CD14-positive monocyte (primary cell): ENCODE results near the gene RAB7B. TPM values are rescaled to one million over a fixed set of nuclear protein-coding genes. Genes with fewer than 3 reads are reported as not detected.
A peak's percentile ranks its signal among the peaks of the same experiment; 100 is the strongest.

Source experiments
- DNase-seq, 3 donors: peaks; one replicate each; pipeline ENCODE4 v3.0.0-alpha.2; 2011 to 2022
- H2AFZ ChIP-seq: 2 replicates; pipeline ENCODE4 v1.6.0; 2012; ENCODE audit warnings: mild to moderate bottlenecking, low read depth, low read length, inconsistent platforms; ENCODE audit not compliant: insufficient read depth, poor library complexity, severe bottlenecking
- H3K27ac ChIP-seq, 2 donors: 1 replicate in 1 of 2; 2 replicates in 1 of 2; pipeline ENCODE4 v1.5.1; 2012 to 2013; ENCODE audit warnings: low read length in 2 of 2, control low read depth in 1 of 2, inconsistent platforms in 1 of 2, low read depth in 1 of 2, mild to moderate bottlenecking in 1 of 2
- H3K27me3 ChIP-seq, 2 donors: one replicate each; pipeline versions ENCODE4 v1.6.0 to v1.6.1; 2011 to 2013; ENCODE audit warnings: low read length in 2 of 2; ENCODE audit not compliant: control insufficient read depth in 2 of 2, insufficient read depth in 2 of 2
- H3K36me3 ChIP-seq, 2 donors: replicated peaks in 1 of 2; 1 replicate in 1 of 2; 2 replicates in 1 of 2; pipeline versions ENCODE4 v1.5.1 to v1.6.1; 2012 to 2013; ENCODE audit warnings: low read length in 2 of 2, control low read depth in 1 of 2, inconsistent platforms in 1 of 2, mild to moderate bottlenecking in 1 of 2; ENCODE audit not compliant: insufficient read depth in 2 of 2, control insufficient read depth in 1 of 2
- H3K4me1 ChIP-seq, 2 donors: 1 replicate in 1 of 2; 2 replicates in 1 of 2; pipeline versions ENCODE4 v1.5.1 to v1.6.1; 2012 to 2013; ENCODE audit warnings: low read length in 2 of 2, control low read depth in 1 of 2, inconsistent platforms in 1 of 2, mild to moderate bottlenecking in 1 of 2, moderate library complexity in 1 of 2; ENCODE audit not compliant: insufficient read depth in 2 of 2, control insufficient read depth in 1 of 2
- H3K4me2 ChIP-seq: replicated peaks from 2 replicates; pipeline ENCODE3; 2012; ENCODE audit warnings: low read length, moderate library complexity, mild to moderate bottlenecking; ENCODE audit not compliant: poor library complexity, severe bottlenecking; ENCODE audit errors: extremely low read depth
- H3K4me3 ChIP-seq, 3 experiments: fragments of 200-600 bp in 1 of 3; sonication (generic) in 1 of 3; replicated peaks in 1 of 3; 1 replicate in 2 of 3; 2 replicates in 1 of 3; pipeline ENCODE4 v1.5.1; 2011 to 2013; ENCODE audit warnings: low read length in 3 of 3, mild to moderate bottlenecking in 3 of 3, control low read depth in 2 of 3, low read depth in 2 of 3, inconsistent platforms in 1 of 3, moderate library complexity in 1 of 3
- H3K79me2 ChIP-seq: 2 replicates; pipeline ENCODE4 v1.6.0; 2012; ENCODE audit warnings: mild to moderate bottlenecking, control low read depth, inconsistent platforms, low read length, moderate library complexity; ENCODE audit not compliant: insufficient read depth
- H3K9ac ChIP-seq: 2 replicates; pipeline ENCODE4 v1.6.0; 2017; ENCODE audit warnings: low read length, mild to moderate bottlenecking; ENCODE audit not compliant: insufficient read depth, poor library complexity, severe bottlenecking
- H3K9me3 ChIP-seq, 2 donors: replicated peaks in 1 of 2; 1 replicate in 1 of 2; 2 replicates in 1 of 2; pipeline versions ENCODE4 v1.5.1 to v1.6.1; 2012 to 2013; ENCODE audit warnings: low read length in 2 of 2, control low read depth in 1 of 2; ENCODE audit not compliant: control insufficient read depth in 1 of 2, insufficient read depth in 1 of 2
- H4K20me1 ChIP-seq: 2 replicates; pipeline ENCODE4 v1.6.0; 2012; ENCODE audit warnings: mild to moderate bottlenecking, low read length, control low read depth, moderate library complexity; ENCODE audit not compliant: insufficient read depth
- H3K27ac Mint-ChIP-seq, 7 donors: one replicate each; pipeline ENCODE4 v1.8.0; 2020; ENCODE audit warnings: mild to moderate bottlenecking in 7 of 7, mixed read lengths in 7 of 7, moderate library complexity in 6 of 7, inconsistent platforms in 2 of 7
- H3K27me3 Mint-ChIP-seq, 3 donors: one replicate each; pipeline ENCODE4 v1.8.0; 2021 to 2022; ENCODE audit warnings: low read depth in 3 of 3, mild to moderate bottlenecking in 3 of 3, mixed read lengths in 3 of 3, moderate library complexity in 3 of 3, inconsistent platforms in 1 of 3
- H3K36me3 Mint-ChIP-seq, 2 donors: one replicate each; pipeline ENCODE4 v1.8.0; 2020; ENCODE audit warnings: mixed read lengths in 2 of 2, inconsistent platforms in 1 of 2, mild to moderate bottlenecking in 1 of 2
- H3K4me1 Mint-ChIP-seq: one replicate; pipeline ENCODE4 v1.8.0; 2020; ENCODE audit warnings: mild to moderate bottlenecking, mixed read lengths
- H3K4me3 Mint-ChIP-seq, 2 donors: one replicate each; pipeline ENCODE4 v1.8.0; 2020; ENCODE audit warnings: mild to moderate bottlenecking in 2 of 2, mixed read lengths in 2 of 2, moderate library complexity in 1 of 2
- H3K9me3 Mint-ChIP-seq, 7 donors: one replicate each; pipeline ENCODE4 v1.8.0; 2020 to 2022; ENCODE audit warnings: mixed read lengths in 7 of 7, mild to moderate bottlenecking in 6 of 7, moderate library complexity in 6 of 7, inconsistent platforms in 2 of 7
- WGBS: methylation state at CpG from one replicate; pipeline ENCODE4 v1.1.5; 2013; ENCODE audit warnings: missing lambda C conversion rate; ENCODE audit not compliant: insufficient coverage; 5-methylcytosine and 5-hydroxymethylcytosine counted together
- intact Hi-C, 2 donors: fragments of 100-400 bp; cut with micrococcal nuclease; formaldehyde crosslinking; loops; one replicate each; pipeline versions ENCODE4 v1.15.0 to v1.15.1; 2023
- polyA plus RNA-seq, 3 donors: library from polyadenylated mRNA; depleted of rRNA in 1 of 3; unstranded in 2 of 3; stranded (reverse) in 1 of 3; fragments of 300-500 nt in 2 of 3; fragments of >200 nt in 1 of 3; fragmentation: Illumina TruSeq in 2 of 3; gene quantifications; 1 replicate in 2 of 3; 2 replicates in 1 of 3; pipeline ENCODE4 v1.2.3, GENCODE V29; 2012 to 2021
- TF ChIP-seq, protein P1 (sequence below): fragments of 200-600 bp; IDR thresholded peaks from one replicate; pipeline ENCODE4 v1.8.0; 2022; ENCODE audit warnings: antibody characterized with exemption, mild to moderate bottlenecking

The RAB7B gene
- polyA plus RNA-seq, 3 donors: 0.41 to 0.52 (median 0.47) TPM

DNA sequence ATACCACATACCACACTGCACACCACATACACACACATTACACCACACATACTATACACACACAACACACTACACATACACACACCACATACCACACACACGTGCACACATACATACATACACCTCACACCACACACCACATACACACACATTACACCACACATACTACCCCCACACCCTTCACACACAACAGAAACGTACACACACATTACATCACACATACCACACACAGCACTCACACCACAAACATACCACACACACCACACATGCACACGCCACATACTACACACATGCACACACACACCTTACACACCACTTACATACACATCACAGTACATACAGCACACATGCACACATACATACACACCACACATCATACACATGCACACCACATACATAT lies 28.5 kb downstream of the RAB7B start:
- intact Hi-C loops: loop anchor here in 1 of 2 donors (5.0 kb wide), 1 partner anchor 182 kb away; no protein-coding TSS in a partner anchor
- Mint-ChIP-seq H3K9me3 (no peaks in the 10 kb centered on the region), H3K27me3 (peaks cover 1 to 4% (median 3%) of the 10 kb centered on the region in 3 donors), H3K27ac (no peak overlapping the region), H3K36me3 (no peaks in the 10 kb centered on the region), H3K4me3 (no peak overlapping the region), H3K4me1 (no peaks in the 10 kb centered on the region)
- no peak overlapping the region for H3K4me2 ChIP-seq
- H4K20me1 ChIP-seq: no peaks in the 10 kb centered on the region
- 90% methylated on average over 3 of the region's 3 CpGs for WGBS
- H3K9me3 ChIP-seq: no peaks in the 10 kb centered on the region
- H2AFZ ChIP-seq: no peak overlapping the region
- peaks cover 0 to under 1% of the 10 kb centered on the region in 2 donors for H3K4me1 ChIP-seq
- no peak overlapping the region for H3K4me3 ChIP-seq
- H3K9ac ChIP-seq: no peak overlapping the region
- TF ChIP-seq, protein P1, sequence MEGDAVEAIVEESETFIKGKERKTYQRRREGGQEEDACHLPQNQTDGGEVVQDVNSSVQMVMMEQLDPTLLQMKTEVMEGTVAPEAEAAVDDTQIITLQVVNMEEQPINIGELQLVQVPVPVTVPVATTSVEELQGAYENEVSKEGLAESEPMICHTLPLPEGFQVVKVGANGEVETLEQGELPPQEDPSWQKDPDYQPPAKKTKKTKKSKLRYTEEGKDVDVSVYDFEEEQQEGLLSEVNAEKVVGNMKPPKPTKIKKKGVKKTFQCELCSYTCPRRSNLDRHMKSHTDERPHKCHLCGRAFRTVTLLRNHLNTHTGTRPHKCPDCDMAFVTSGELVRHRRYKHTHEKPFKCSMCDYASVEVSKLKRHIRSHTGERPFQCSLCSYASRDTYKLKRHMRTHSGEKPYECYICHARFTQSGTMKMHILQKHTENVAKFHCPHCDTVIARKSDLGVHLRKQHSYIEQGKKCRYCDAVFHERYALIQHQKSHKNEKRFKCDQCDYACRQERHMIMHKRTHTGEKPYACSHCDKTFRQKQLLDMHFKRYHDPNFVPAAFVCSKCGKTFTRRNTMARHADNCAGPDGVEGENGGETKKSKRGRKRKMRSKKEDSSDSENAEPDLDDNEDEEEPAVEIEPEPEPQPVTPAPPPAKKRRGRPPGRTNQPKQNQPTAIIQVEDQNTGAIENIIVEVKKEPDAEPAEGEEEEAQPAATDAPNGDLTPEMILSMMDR: no peak
- H3K27ac ChIP-seq: no peak overlapping the region
- H3K79me2 ChIP-seq: no peaks in the 10 kb centered on the region
- H3K27me3 ChIP-seq: no peaks in the 10 kb centered on the region
- DNase-seq: no peak
- no peaks in the 10 kb centered on the region for H3K36me3 ChIP-seq

GRCh38 chr1:205973377-205974232 lies 29.6 kb downstream of the RAB7B start:
- H3K4me1 Mint-ChIP-seq: no peaks in the 10 kb centered on the region
- H3K36me3 Mint-ChIP-seq: no peaks in the 10 kb centered on the region
- 100% methylated on average over 8 of the region's 8 CpGs for WGBS
- no peak overlapping the region for H3K27ac Mint-ChIP-seq
- intact Hi-C loops: no loop called here
- DNase-seq: no peak
- Histone ChIP-seq H3K4me3 (no peak overlapping the region), H3K4me1 (no peaks in the 10 kb centered on the region), H4K20me1 (no peaks in the 10 kb centered on the region), H3K9ac (no peak overlapping the region), H3K9me3 (no peaks in the 10 kb centered on the region), H3K27ac (no peak overlapping the region), H2AFZ (no peak overlapping the region), H3K27me3 (no peaks in the 10 kb centered on the region), H3K79me2 (no peaks in the 10 kb centered on the region), H3K36me3 (no peaks in the 10 kb centered on the region), H3K4me2 (no peak overlapping the region)
- peak overlapping the region in 1 of 2 donors; percentile 8 for H3K4me3 Mint-ChIP-seq
- H3K9me3 Mint-ChIP-seq: no peaks in the 10 kb centered on the region
- peaks cover 1 to 4% (median 3%) of the 10 kb centered on the region in 3 donors for H3K27me3 Mint-ChIP-seq
- TF ChIP-seq, protein P1: no peak
